ENCODE data around the gene ITPR2. TPM values are rescaled to one million over a fixed set of nuclear protein-coding genes. Genes with fewer than 3 reads are reported as not detected.

The ITPR2 gene
- polyA plus RNA-seq, 2 of the 4 experiments (the other 2 are of a cell fraction), result 3.1 to 8.1 TPM

- no peak for TF ChIP-seq HOXB5 (CRISPR knock-in tag; IDR thresholded peaks at IDR 0.05)
Measured at GRCh38 chr12:26711569-26711968, 121.4 kb downstream of the ITPR2 start (continued).

DNA sequence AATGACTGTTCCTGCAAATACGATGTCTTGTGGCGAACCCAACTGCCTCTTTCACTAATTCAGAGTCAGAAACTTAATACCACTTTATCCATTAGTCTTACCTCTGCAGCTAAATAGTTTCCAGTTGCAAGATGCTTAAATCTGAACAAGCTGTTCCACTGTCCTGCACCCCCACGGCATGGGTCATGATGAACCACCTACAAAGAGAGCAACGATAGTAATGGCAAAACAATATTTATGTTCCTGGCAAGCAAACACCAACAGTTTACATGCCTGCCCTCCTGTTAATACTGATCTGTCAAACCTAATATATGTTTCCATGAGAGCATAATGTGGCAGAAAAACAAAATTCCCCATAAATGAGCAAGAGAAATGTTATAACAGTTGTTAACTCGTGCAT lies 121.9 kb downstream of the ITPR2 start:
- DNase-seq (ENCODE audit: low read depth in 1 of 2, low spot score in 1 of 2) (no peak), FAIRE-seq (no peak), ATAC-seq (no peak)
- ChIA-PET CTCF (interaction anchor here (0.7 to 1.2 kb wide), 4 partner anchors 8 to 33 kb away, joined by 3 to 4 read pairs (median 3); no protein-coding TSS in a partner anchor), POLR2A (no interaction called here)
- Histone ChIP-seq H3K4me1 (no peaks in the 10 kb centered on the region), H3K4me3 (no peak overlapping the region), H3K27ac (no peak overlapping the region), H3K9me3 (no peaks in the 10 kb centered on the region), H3K4me2 (no peak overlapping the region)
- 72% methylated on average over 5 of the region's 5 CpGs for WGBS (ENCODE audit: missing lambda C conversion rate)
- TF ChIP-seq POLR2AphosphoS2 (conservative IDR thresholded peaks at IDR 0.05; ENCODE audit: low read length) (no peak), ZSCAN20 (CRISPR knock-in tag; IDR thresholded peaks at IDR 0.05) (no peak), JUNB (IDR thresholded peaks at IDR 0.05) (no peak), FOSL2 (IDR thresholded peaks at IDR 0.05) (no peak), FOSL2 (CRISPR knock-in tag; IDR thresholded peaks at IDR 0.05) (no peak), REST (IDR thresholded peaks at IDR 0.05) (no peak), SREBF2 (IDR thresholded peaks at IDR 0.05) (no peak), SMC3 (IDR thresholded peaks at IDR 0.05) (no peak), JUN (IDR thresholded peaks at IDR 0.05) (no peak)

DNA sequence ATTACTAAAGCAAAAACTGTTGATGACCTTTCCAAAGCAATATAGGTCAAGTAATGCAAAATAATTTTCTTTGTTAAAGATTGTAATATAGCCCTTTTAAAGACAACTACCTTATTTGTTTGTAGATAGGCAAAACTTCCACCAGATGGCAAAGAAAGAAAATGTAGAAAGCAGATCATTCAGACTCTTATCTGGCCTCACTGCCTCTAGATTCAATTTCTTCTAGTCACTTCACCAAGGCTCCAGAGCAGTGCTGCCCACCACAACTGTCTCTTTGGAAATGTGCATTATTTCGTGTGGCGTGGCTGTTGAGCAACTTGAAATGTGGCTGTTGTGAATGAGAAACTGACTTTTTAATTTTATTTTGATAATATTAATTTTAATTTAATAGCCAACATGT lies 127.1 kb downstream of the ITPR2 start:
- ChIA-PET CTCF (interaction anchor here (1.4 kb wide), 1 partner anchor 10 kb away, joined by 3 read pairs; no protein-coding TSS in a partner anchor), POLR2A (no interaction called here)
- H3K4me2 ChIP-seq, result no peak overlapping the region
- no peak overlapping the region for H3K4me3 ChIP-seq
- no peak for FAIRE-seq
- TF ChIP-seq RAD21 (conservative IDR thresholded peaks at IDR 0.05 in 1 of 2, IDR thresholded peaks at IDR 0.05 in 1 of 2) (0 out of 5 replicates have a peak, but pooled peaks of 1 of the 2 experiments have one; percentile 14), RCOR1 (IDR thresholded peaks at IDR 0.05; ENCODE audit: low read depth, low read length) (no peak)
- no peak overlapping the region for H3K27ac ChIP-seq
- peaks cover 20% of the 10 kb centered on the region for H3K4me1 ChIP-seq
- DNase-seq (ENCODE audit: low read depth in 1 of 2, low spot score in 1 of 2), result no peak
- ATAC-seq, result no peak
- H3K9me3 ChIP-seq, result no peaks in the 10 kb centered on the region
- WGBS (ENCODE audit: missing lambda C conversion rate), result 88% methylated on average over 2 of the region's 2 CpGs

DNA sequence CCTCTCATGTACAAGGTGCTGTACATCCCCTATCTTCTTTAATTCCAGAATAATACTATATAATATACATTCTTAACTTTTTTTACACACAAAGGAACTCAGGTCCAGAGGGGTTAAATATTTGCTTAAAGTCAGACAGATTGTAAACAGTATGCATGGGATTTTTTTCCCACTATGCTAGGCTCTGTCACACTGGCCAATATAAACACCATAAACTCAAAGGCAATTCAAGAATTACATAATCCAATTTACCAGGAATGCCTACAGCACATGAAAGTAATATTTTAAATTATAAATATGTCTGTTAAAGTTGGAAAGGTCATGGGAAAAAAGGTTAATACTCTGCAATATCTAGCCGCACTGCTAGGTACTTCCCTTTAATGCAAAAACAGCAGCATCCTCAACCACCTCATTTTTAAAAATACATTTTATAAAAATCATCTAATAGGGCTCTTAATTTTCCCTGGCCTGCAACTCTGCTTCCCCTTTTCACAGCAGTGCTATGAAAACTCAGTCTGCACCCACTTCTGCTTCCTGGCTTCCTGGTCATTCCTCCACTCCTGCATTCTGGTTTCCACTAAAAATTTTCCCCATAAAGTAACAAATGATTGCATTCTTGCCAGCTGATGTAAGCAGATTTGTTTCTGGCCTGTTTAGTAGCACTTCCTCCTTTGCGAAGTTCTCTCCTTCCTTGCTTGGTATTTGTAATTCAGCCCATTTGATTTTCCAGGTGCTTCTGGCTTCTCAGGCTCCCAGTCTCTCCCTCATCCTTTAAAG lies 128.1 kb downstream of the ITPR2 start:
- no peak overlapping the region for H3K4me3 ChIP-seq
- CTCF ChIA-PET, result no interaction called here
- FAIRE-seq (no peak), DNase-seq (ENCODE audit: low read depth in 1 of 2, low spot score in 1 of 2) (peak in 1 of 2 experiments; percentile 14), ATAC-seq (peak in 1 of 2 experiments; percentile 44; a peak in 2 of 6 replicates)
- TF ChIP-seq CEBPB (IDR thresholded peaks at IDR 0.05), result no peak
- TF ChIP-seq MAFK (IDR thresholded peaks at IDR 0.05; ENCODE audit: partially characterized antibody), result no peak
- no peak for TF ChIP-seq NFE2L2 (conservative IDR thresholded peaks at IDR 0.05; ENCODE audit: low read length)
- peak; percentile 57; the same call in 1 of the 2 replicates for TF ChIP-seq GATA3 (IDR thresholded peaks at IDR 0.05; ENCODE audit: borderline replicate concordance)
- no peak for TF ChIP-seq HDAC2 (IDR thresholded peaks at IDR 0.05)
- no peak for TF ChIP-seq POLR2AphosphoS2 (conservative IDR thresholded peaks at IDR 0.05; ENCODE audit: low read length)
- peaks cover 20% of the 10 kb centered on the region for H3K4me1 ChIP-seq
- POLR2A ChIA-PET, result no interaction called here
- peak overlapping the region; percentile 60 for H3K4me2 ChIP-seq
- peak overlapping the region in 1 of 2 experiments; percentile 27; a peak in 2 of 6 replicates for H3K27ac ChIP-seq
- H3K9me3 ChIP-seq, result no peaks in the 10 kb centered on the region
- 20% methylated on average over 2 of the region's 2 CpGs for WGBS (ENCODE audit: missing lambda C conversion rate)

Measured in A549 (cell line).